Cerebellar nuclear complex (tissue), 1 donor: Measurements from ENCODE around the gene PPP4C.

ENCODE experiments used
- DNase-seq, 2 experiments: peaks; one replicate each; lab custom pipeline; 2025; lab: John Stamatoyannopoulos, UW

Gene PPP4C

GRCh38 chr16:30082545-30083090 lies 6.8 kb downstream of the PPP4C start:
- DNase-seq = no peak

- no peak for DNase-seq
Observed at GRCh38 chr16:30083216-30084055, 7.6 kb downstream of the PPP4C start.

GRCh38 chr16:30084096-30084815 lies 8.5 kb downstream of the PPP4C start:
- DNase-seq = no peak

GRCh38 chr16:30084816-30085159 lies 9.0 kb downstream of the PPP4C start:
- no peak for DNase-seq

GRCh38 chr16:30085247-30085646 lies 9.5 kb downstream of the PPP4C start:
- DNase-seq = no peak

GRCh38 chr16:30085820-30086219 lies 10.0 kb downstream of the PPP4C start:
- DNase-seq = no peak

GRCh38 chr16:30086291-30087140 lies 10.7 kb downstream of the PPP4C start:
- no peak for DNase-seq

GRCh38 chr16:30087181-30087898 lies 11.5 kb downstream of the PPP4C start:
- no peak for DNase-seq

GRCh38 chr16:30088237-30088831 lies 12.5 kb downstream of the PPP4C start:
- no peak for DNase-seq

- DNase-seq = no peak
Observed at GRCh38 chr16:30088832-30089624, 13.2 kb downstream of the PPP4C start.

- DNase-seq = no peak
Observed at GRCh38 chr16:30090610-30091331, 15.0 kb downstream of the PPP4C start.

GRCh38 chr16:30091474-30092372 lies 15.9 kb downstream of the PPP4C start, which contains the start of gene TBX6:
TSS of gene TBX6 (minus strand) at chr16:30091924. CDS start at chr16:30091193, 731 bp downstream.
- DNase-seq = peak in 1 of 2 experiments; percentile 51

GRCh38 chr16:30092373-30093010 lies 16.7 kb downstream of the PPP4C start:
- DNase-seq = no peak

GRCh38 chr16:30094541-30095165 lies 18.9 kb downstream of the PPP4C start:
- no peak for DNase-seq

- DNase-seq = no peak
Observed at GRCh38 chr16:30095166-30096078, 19.6 kb downstream of the PPP4C start.
